ENCODE data around the gene ANK3.
A peak's percentile ranks its signal among the peaks of the same experiment; 100 is the strongest.

ANK3 gene

GRCh38 chr10:60311821-60312220 lies 77.9 kb downstream of the ANK3 start:
- H3K4me3 ChIP-seq (ENCODE audit: low read depth, low read length): no peak overlapping the region
- peak; percentile 86 for TF ChIP-seq ZNF664 (tag by site-specific recombination; IDR thresholded peaks at IDR 0.05)
- TF ChIP-seq BCL11B (tag by site-specific recombination; IDR thresholded peaks at IDR 0.05; ENCODE audit: low read depth): no peak
- TF ChIP-seq GLIS1 (tag by site-specific recombination; IDR thresholded peaks at IDR 0.05): no peak
- no peaks in the 10 kb centered on the region for H3K9me3 ChIP-seq (ENCODE audit: control insufficient read depth, insufficient read depth, low read depth, low read length)
- H3K27ac ChIP-seq (ENCODE audit: extremely low read depth, low read depth, low read length): no peak overlapping the region
- ChIA-PET POLR2A (no interaction called here), CTCF (interaction anchor here (0.7 kb wide), 1 partner anchor 335 kb away, joined by 3 read pairs; no protein-coding TSS in a partner anchor)
- no peaks in the 10 kb centered on the region for H3K36me3 ChIP-seq (ENCODE audit: control insufficient read depth in 2 of 2, insufficient read depth in 1 of 2, low read length in 2 of 2)
- H3K4me1 ChIP-seq (ENCODE audit: control insufficient read depth, insufficient read depth, low read length): no peaks in the 10 kb centered on the region

- Histone ChIP-seq H3K4me1 (ENCODE audit: control insufficient read depth, insufficient read depth, low read length) (no peaks in the 10 kb centered on the region), H3K9me3 (ENCODE audit: control insufficient read depth, insufficient read depth, low read depth, low read length) (no peaks in the 10 kb centered on the region), H3K27ac (ENCODE audit: extremely low read depth, low read depth, low read length) (no peak overlapping the region), H3K36me3 (ENCODE audit: control insufficient read depth in 2 of 2, insufficient read depth in 1 of 2, low read length in 2 of 2) (no peaks in the 10 kb centered on the region), H3K4me3 (ENCODE audit: low read depth, low read length) (no peak overlapping the region)
- CTCF ChIA-PET: no interaction called here
- TF ChIP-seq ZNF677 (tag by site-specific recombination; IDR thresholded peaks at IDR 0.05) (peak; percentile 62; the same call in 1 of the 2 replicates), ZNF292 (tag by site-specific recombination; IDR thresholded peaks at IDR 0.05; ENCODE audit: borderline replicate concordance, low read depth) (no peak), ZNF530 (tag by site-specific recombination; IDR thresholded peaks at IDR 0.05; ENCODE audit: low read depth) (no peak), ZNF26 (tag by site-specific recombination; IDR thresholded peaks at IDR 0.05) (no peak)
- POLR2A ChIA-PET: no interaction called here
These were observed 78.9 kb downstream of the ANK3 start for GRCh38 chr10:60310740-60311139.

- Histone ChIP-seq H3K36me3 (ENCODE audit: control insufficient read depth in 2 of 2, insufficient read depth in 1 of 2, low read length in 2 of 2) (no peaks in the 10 kb centered on the region), H3K9me3 (ENCODE audit: control insufficient read depth, insufficient read depth, low read depth, low read length) (no peaks in the 10 kb centered on the region), H3K4me1 (ENCODE audit: control insufficient read depth, insufficient read depth, low read length) (no peaks in the 10 kb centered on the region), H3K27ac (ENCODE audit: extremely low read depth, low read depth, low read length) (no peak overlapping the region), H3K4me3 (ENCODE audit: low read depth, low read length) (no peak overlapping the region)
- TF ChIP-seq ZNF280D (tag by site-specific recombination; IDR thresholded peaks at IDR 0.05): no peak
- TF ChIP-seq MEIS1 (CRISPR knock-in tag; IDR thresholded peaks at IDR 0.05; ENCODE audit: borderline replicate concordance): no peak
- no peak for TF ChIP-seq GLI2 (tag by site-specific recombination; IDR thresholded peaks at IDR 0.05; ENCODE audit: borderline replicate concordance, low read depth)
- no peak for TF ChIP-seq ZNF544 (tag by site-specific recombination; IDR thresholded peaks at IDR 0.05)
- no peak for TF ChIP-seq ZNF324 (tag by site-specific recombination; IDR thresholded peaks at IDR 0.05)
- no peak for TF ChIP-seq ZNF214 (tag by site-specific recombination; IDR thresholded peaks at IDR 0.05; ENCODE audit: borderline replicate concordance)
- TF ChIP-seq ZNF121 (tag by site-specific recombination; IDR thresholded peaks at IDR 0.05): 0 out of 2 replicates have a peak, but pooled peaks have one; percentile 47
- POLR2A ChIA-PET: no interaction called here
- CTCF ChIA-PET: no interaction called here
These were observed 79.8 kb downstream of the ANK3 start for GRCh38 chr10:60309891-60310290.

GRCh38 chr10:60309371-60309770 lies 80.3 kb downstream of the ANK3 start:
- ChIA-PET POLR2A (no interaction called here), CTCF (no interaction called here)
- no peaks in the 10 kb centered on the region for H3K36me3 ChIP-seq (ENCODE audit: control insufficient read depth in 2 of 2, insufficient read depth in 1 of 2, low read length in 2 of 2)

More at GRCh38 chr10:60309371-60309770, 80.3 kb downstream of the ANK3 start:
- no peaks in the 10 kb centered on the region for H3K4me1 ChIP-seq (ENCODE audit: control insufficient read depth, insufficient read depth, low read length)
- no peak for TF ChIP-seq ZNF518A (tag by site-specific recombination; conservative IDR thresholded peaks at IDR 0.05; ENCODE audit: low read depth)
- no peaks in the 10 kb centered on the region for H3K9me3 ChIP-seq (ENCODE audit: control insufficient read depth, insufficient read depth, low read depth, low read length)
- H3K4me3 ChIP-seq (ENCODE audit: low read depth, low read length): no peak overlapping the region
- H3K27ac ChIP-seq (ENCODE audit: extremely low read depth, low read depth, low read length): no peak overlapping the region
